K562 treated with DMSO at 1 percent for 24 hours (cell line): ENCODE results near the gene ADGRF1. TPM values are rescaled to one million over a fixed set of nuclear protein-coding genes. Genes with fewer than 3 reads are reported as not detected.

Source experiments
- total RNA-seq: library from RNA; unstranded; fragments of 300-600 nt; gene quantifications from 2 replicates; pipeline ENCODE4 v1.2.3, GENCODE V29; 2022; ENCODE audit warnings: low read depth; ENCODE audit not compliant: insufficient read depth

The ADGRF1 gene
- not detected in 2 replicates for total RNA-seq

GRCh38 chr6:47042275-47042791, at the start of gene ADGRF1:
Gene ADGRF1 (minus strand): TSS chr6:47042332. CDS start chr6:47029061, 13,271 bp downstream.

Other genes starting within 250 kb of the ADGRF1 start
- 0.08 TPM in 1 of 2 replicates, not detected in the other for gene MEP1A, start 248.9 kb downstream of the ADGRF1 start, total RNA-seq
- not detected in 2 replicates for gene ADGRF5, start 120.4 kb downstream of the ADGRF1 start, total RNA-seq